Large intestine (tissue), 3 donors: Measurements from ENCODE around the gene RTN4. TPM values are rescaled to one million over a fixed set of nuclear protein-coding genes. Genes with fewer than 3 reads are reported as not detected.

Experiments
- DNase-seq, 2 donors: peaks; one replicate each; pipeline versions ENCODE4 v3.0.0 to v3.0.0-alpha.2; 2013
- H3K27ac ChIP-seq: one replicate; pipeline ENCODE4 v1.5.1; 2013; ENCODE audit warnings: low read length
- H3K27me3 ChIP-seq: 2 replicates; pipeline ENCODE4 v1.6.1; 2013; ENCODE audit warnings: low read length; ENCODE audit not compliant: control insufficient read depth, insufficient read depth
- H3K36me3 ChIP-seq: 2 replicates; pipeline ENCODE4 v1.6.1; 2013; ENCODE audit warnings: low read length; ENCODE audit not compliant: control insufficient read depth, insufficient read depth
- H3K4me1 ChIP-seq: one replicate; pipeline ENCODE4 v1.6.1; 2013; ENCODE audit warnings: low read length; ENCODE audit not compliant: control insufficient read depth, insufficient read depth
- H3K4me3 ChIP-seq: one replicate; pipeline ENCODE4 v1.5.1; 2013; ENCODE audit warnings: low read length
- H3K9me3 ChIP-seq: one replicate; pipeline ENCODE4 v1.6.1; 2013; ENCODE audit warnings: mild to moderate bottlenecking, low read depth, low read length, moderate library complexity; ENCODE audit not compliant: control insufficient read depth
- WGBS: methylation state at CpG from one replicate; pipeline ENCODE4 v1.1.5; 2013; ENCODE audit warnings: low lambda C conversion rate; ENCODE audit not compliant: insufficient coverage; 5-methylcytosine and 5-hydroxymethylcytosine counted together
- polyA plus RNA-seq: library from polyadenylated mRNA; unstranded; fragments of 120-200 nt; gene quantifications from one replicate; pipeline ENCODE4 v1.2.1, GENCODE V29; 2013

Gene RTN4
- polyA plus RNA-seq, 1 donor, result 259 TPM

GRCh38 chr2:55043841-55044240 lies 6.4 kb downstream of the RTN4 start:
- DNase-seq, result no peak
- Histone ChIP-seq H3K4me1 (peaks cover 5% of the 10 kb centered on the region), H3K27me3 (no peaks in the 10 kb centered on the region)

GRCh38 chr2:55038428-55038827 lies 11.8 kb downstream of the RTN4 start:
- WGBS, result no CpG with 5 or more reads among the region's 1 CpG
- no peak for DNase-seq
- no peaks in the 10 kb centered on the region for H3K36me3 ChIP-seq
- no peak overlapping the region for H3K27ac ChIP-seq
- H3K4me1 ChIP-seq, result no peaks in the 10 kb centered on the region
- peaks cover 5% of the 10 kb centered on the region for H3K9me3 ChIP-seq
- H3K4me3 ChIP-seq, result no peak overlapping the region
- H3K27me3 ChIP-seq, result no peaks in the 10 kb centered on the region

More at GRCh38 chr2:55043841-55044240, 6.4 kb downstream of the RTN4 start:
- Histone ChIP-seq H3K27ac (no peak overlapping the region), H3K4me3 (no peak overlapping the region), H3K36me3 (no peaks in the 10 kb centered on the region), H3K9me3 (no peaks in the 10 kb centered on the region)
- 100% methylated on average over 3 of the region's 8 CpGs for WGBS

GRCh38 chr2:55035716-55036115 lies 14.5 kb downstream of the RTN4 start:
- peaks cover 5% of the 10 kb centered on the region for H3K9me3 ChIP-seq
- no peaks in the 10 kb centered on the region for H3K36me3 ChIP-seq
- H3K27me3 ChIP-seq, result no peaks in the 10 kb centered on the region
- H3K27ac ChIP-seq, result no peak overlapping the region
- H3K4me3 ChIP-seq, result no peak overlapping the region
- H3K4me1 ChIP-seq, result no peaks in the 10 kb centered on the region
- DNase-seq, result no peak
- 100% methylated on average over 1 of the region's 2 CpGs for WGBS

GRCh38 chr2:55033921-55034320 lies 16.3 kb downstream of the RTN4 start:
- H3K27me3 ChIP-seq, result no peaks in the 10 kb centered on the region
- H3K9me3 ChIP-seq, result peaks cover 5% of the 10 kb centered on the region
- H3K4me1 ChIP-seq, result no peaks in the 10 kb centered on the region
- no peak overlapping the region for H3K4me3 ChIP-seq
- DNase-seq, result no peak
- no CpG with 5 or more reads among the region's 2 CpGs for WGBS
- no peaks in the 10 kb centered on the region for H3K36me3 ChIP-seq
- H3K27ac ChIP-seq, result no peak overlapping the region

GRCh38 chr2:55033076-55033742 lies 17.0 kb downstream of the RTN4 start:
- WGBS, result no CpG with 5 or more reads among the region's 5 CpGs
- DNase-seq, result no peak
- no peak overlapping the region for H3K4me3 ChIP-seq
- no peak overlapping the region for H3K27ac ChIP-seq
- H3K4me1 ChIP-seq, result no peaks in the 10 kb centered on the region
- peaks cover 5% of the 10 kb centered on the region for H3K9me3 ChIP-seq
- H3K27me3 ChIP-seq, result no peaks in the 10 kb centered on the region
- no peaks in the 10 kb centered on the region for H3K36me3 ChIP-seq

GRCh38 chr2:55031505-55031904 lies 18.7 kb downstream of the RTN4 start:
- Histone ChIP-seq H3K27ac (no peak overlapping the region), H3K4me3 (no peak overlapping the region), H3K4me1 (no peaks in the 10 kb centered on the region), H3K36me3 (no peaks in the 10 kb centered on the region), H3K27me3 (no peaks in the 10 kb centered on the region), H3K9me3 (peaks cover 5% of the 10 kb centered on the region)
- WGBS, result no CpG with 5 or more reads among the region's 4 CpGs
- no peak for DNase-seq

- Histone ChIP-seq H3K9me3 (peaks cover under 1% of the 10 kb centered on the region), H3K27ac (no peak overlapping the region), H3K4me3 (no peak overlapping the region), H3K4me1 (no peaks in the 10 kb centered on the region), H3K36me3 (no peaks in the 10 kb centered on the region), H3K27me3 (no peaks in the 10 kb centered on the region)
- no peak for DNase-seq
- WGBS, result no CpG with 5 or more reads among the region's 3 CpGs
Measured at GRCh38 chr2:55030766-55031165, 19.5 kb downstream of the RTN4 start.

- WGBS, result no CpG with 5 or more reads among the region's 1 CpG
- Histone ChIP-seq H3K36me3 (no peaks in the 10 kb centered on the region), H3K27me3 (no peaks in the 10 kb centered on the region), H3K4me1 (no peaks in the 10 kb centered on the region), H3K4me3 (no peak overlapping the region), H3K9me3 (no peaks in the 10 kb centered on the region), H3K27ac (no peak overlapping the region)
- no peak for DNase-seq
Measured at GRCh38 chr2:55029098-55029497, 21.2 kb downstream of the RTN4 start.

- H3K27ac ChIP-seq, result no peak overlapping the region
Measured at GRCh38 chr2:55027226-55027625, 23.0 kb downstream of the RTN4 start.

GRCh38 chr2:55026202-55026601 lies 24.0 kb downstream of the RTN4 start:
- WGBS, result no CpG with 5 or more reads among the region's 2 CpGs
- H3K4me3 ChIP-seq, result no peak overlapping the region
- peak; percentile 30 to 59 for DNase-seq
- H3K27me3 ChIP-seq, result no peaks in the 10 kb centered on the region
- no peak overlapping the region for H3K27ac ChIP-seq
- H3K4me1 ChIP-seq, result no peaks in the 10 kb centered on the region
- H3K36me3 ChIP-seq, result no peaks in the 10 kb centered on the region
- no peaks in the 10 kb centered on the region for H3K9me3 ChIP-seq

More at GRCh38 chr2:55027226-55027625, 23.0 kb downstream of the RTN4 start:
- no CpG with 5 or more reads among the region's 2 CpGs for WGBS
- no peak for DNase-seq
- Histone ChIP-seq H3K4me1 (no peaks in the 10 kb centered on the region), H3K36me3 (no peaks in the 10 kb centered on the region), H3K9me3 (no peaks in the 10 kb centered on the region), H3K4me3 (no peak overlapping the region), H3K27me3 (no peaks in the 10 kb centered on the region)

GRCh38 chr2:55025627-55026026 lies 24.6 kb downstream of the RTN4 start:
- DNase-seq, result no peak
- Histone ChIP-seq H3K9me3 (no peaks in the 10 kb centered on the region), H3K4me3 (no peak overlapping the region), H3K27ac (no peak overlapping the region), H3K27me3 (no peaks in the 10 kb centered on the region), H3K4me1 (no peaks in the 10 kb centered on the region), H3K36me3 (no peaks in the 10 kb centered on the region)
- 100% methylated on average over 2 of the region's 2 CpGs for WGBS
